NCI-H2171 (cell line): Measurements from ENCODE around the gene LZTR1.
"Not testable (repeated sequence)": the region's sequence is repeated elsewhere in the genome, so short reads cannot be mapped to it uniquely, and the experiment has no call there.

Experiments
- DNase-seq: peaks from one replicate; lab custom pipeline; 2025; lab: John Stamatoyannopoulos, UW

LZTR1 gene

DNA sequence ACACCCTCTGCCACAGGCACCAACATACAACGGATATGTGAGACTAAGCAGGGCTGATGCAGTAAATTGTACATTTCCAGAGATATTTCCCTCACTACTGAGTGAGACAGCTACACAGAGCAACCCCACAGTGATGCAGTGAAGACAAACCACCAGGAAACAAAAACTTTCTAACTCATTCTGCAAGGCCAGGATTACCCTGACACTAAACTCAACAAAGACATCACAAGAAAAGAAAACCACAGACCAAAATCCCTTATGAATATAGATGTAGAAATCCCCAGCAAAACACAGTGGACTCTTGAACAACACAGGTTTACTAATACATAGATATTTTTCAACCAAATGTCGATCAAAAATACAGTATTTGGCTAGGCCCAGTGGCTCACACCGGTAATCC, 51.8 kb downstream of the LZTR1 start:
- DNase-seq: no peak

DNA sequence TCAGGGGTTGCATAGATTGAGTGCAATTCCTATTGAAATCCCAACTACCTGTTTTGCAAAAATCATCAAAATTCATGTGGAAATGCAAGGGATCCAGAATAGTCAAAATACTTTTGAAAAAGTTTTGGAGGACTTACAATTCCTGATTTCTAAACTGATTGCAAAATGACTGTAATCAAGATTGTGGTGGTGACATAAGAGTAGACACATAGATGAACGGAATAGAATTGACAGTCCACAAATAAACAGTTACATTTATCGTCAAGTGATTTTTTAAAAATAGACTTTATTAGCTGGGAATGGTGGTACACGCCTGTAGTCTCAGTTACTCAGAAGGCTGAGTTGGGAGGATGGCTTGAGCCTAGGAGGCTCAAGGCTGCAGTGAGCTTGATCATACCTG, 52.9 kb downstream of the LZTR1 start:
- DNase-seq: no peak

DNA sequence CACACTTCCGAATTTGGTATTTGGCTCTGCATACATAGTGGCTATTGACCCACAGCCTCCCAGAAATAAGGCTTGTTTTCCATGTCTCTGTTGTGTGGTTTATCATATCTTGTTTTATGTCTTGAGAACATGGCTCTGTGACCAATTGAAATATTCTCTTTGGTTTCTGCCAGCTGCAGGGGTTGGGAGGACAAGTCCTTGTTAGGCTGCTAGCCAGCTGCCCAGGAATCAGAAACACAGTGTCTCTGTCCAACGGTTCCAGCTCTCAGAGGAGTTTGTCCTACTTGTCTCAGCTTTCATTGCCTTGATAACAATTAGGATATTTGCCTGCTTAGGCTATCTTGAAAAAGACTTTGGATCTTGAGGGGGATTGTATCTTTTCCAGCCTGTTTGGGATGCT, 56.3 kb downstream of the LZTR1 start:
- no peak for DNase-seq

DNA sequence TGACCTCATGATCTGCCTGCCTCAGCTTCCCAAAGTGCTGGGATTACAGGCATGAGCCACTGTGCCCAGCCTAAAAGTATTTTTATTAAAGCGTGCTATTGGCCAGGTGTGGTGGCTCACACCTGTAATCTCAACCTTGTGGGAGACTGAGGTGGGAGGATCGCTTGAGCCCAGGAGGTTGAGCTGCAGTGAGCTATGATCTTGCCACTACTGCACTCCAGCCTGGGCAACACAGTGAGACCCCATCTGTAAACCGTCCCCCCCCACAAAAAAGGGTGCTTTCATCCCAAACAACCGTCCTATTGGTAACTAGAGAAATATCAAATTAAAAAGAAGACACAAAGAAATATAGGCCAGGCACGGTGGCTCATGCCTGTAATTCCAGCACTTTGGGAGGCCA, 57.1 kb downstream of the LZTR1 start:
- not testable (repeated sequence) for DNase-seq

DNA sequence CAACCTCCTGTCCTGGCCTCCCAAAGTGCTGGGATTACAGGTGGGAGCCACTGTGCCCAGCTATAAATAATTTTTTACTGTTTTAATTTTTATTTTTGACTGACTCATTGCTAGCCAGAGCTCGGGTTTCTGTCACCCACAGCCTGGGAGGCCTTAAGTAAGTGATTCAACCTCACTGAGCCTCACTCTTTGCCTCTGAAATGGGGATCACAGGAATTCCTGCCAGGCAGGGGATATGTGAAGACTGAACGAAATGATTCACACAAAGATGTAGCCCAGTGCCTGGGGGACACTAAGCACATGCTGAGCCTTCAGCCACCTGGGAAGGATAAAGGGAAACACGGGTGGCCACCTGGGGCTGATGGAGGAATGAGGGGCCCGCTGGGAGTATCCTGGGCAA, 59.8 kb downstream of the LZTR1 start:
- DNase-seq: no peak

DNA sequence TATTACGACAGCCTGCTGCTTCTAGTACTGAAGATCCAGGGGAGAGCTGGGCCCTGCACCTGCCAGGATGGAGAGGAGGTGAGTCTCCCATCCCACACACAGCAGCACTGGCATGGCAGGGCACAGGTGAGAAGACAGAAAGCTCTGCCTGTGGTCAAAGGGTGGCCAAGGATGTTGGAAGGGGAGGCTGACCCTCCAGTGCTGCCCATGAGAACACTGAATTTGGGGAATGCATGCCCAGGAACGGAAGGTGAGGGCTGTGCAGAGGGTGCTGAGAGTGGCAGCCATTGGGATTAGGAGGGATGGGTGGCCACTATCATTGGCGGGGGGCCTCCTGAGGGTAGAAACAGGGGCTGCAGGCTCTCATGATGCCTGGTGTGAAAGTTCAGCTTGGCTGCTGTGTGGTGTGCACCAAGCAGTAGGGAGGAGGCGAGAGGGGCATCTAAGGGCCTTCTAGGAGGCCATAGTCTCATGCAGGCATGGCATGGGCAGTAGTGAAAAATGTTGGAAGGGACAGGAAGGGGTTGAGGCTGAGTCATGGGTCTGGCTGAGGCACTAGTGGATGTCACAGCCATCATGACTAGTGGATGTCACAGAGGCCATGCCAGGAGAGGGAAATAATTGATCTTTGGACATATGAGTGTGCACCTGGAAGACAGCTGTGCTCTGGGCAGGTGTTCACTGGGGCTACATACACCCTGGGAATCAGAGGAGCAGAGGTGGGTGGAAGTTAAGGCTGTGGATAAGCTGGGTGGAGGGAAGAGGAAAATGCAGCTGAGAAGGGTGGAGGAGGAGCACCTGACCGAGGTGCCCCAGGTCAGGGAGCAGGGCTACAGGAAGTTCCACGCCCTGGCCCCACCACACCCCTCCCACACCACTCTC, 61.1 kb downstream of the LZTR1 start:
- no peak for DNase-seq

DNA sequence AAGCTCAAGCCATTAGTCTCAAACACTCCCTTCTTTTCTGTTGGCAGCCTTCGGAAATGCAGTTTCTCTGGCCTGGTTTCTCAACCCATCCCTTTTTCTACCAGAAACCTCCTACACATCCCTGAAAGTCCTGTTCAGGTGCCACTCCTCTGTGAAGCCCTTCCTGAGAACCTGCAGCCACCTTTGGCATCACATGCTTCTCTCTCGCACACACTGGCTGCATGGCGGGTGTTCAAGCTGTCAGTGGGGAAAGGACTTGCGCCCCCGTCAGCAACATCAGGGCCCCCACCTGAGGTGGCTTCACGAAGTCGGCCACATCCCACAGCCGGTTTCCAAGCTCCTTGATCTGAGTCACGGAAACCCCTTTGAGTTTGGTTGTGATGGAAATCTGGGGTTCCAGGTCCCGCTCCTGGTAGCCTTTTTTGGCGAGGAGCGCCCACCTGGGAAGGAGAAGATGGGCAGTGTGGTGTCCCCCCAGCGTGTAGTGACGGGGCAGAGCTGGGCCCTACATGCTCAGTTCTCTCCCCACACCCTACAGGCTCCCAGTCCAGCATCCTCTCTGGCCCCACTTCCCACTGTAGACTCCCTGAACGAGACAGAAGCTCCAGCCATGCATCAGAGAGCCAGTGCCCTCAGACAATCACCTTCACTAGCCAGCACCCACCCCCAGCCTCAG, 61.9 kb downstream of the LZTR1 start:
- no peak for DNase-seq

DNA sequence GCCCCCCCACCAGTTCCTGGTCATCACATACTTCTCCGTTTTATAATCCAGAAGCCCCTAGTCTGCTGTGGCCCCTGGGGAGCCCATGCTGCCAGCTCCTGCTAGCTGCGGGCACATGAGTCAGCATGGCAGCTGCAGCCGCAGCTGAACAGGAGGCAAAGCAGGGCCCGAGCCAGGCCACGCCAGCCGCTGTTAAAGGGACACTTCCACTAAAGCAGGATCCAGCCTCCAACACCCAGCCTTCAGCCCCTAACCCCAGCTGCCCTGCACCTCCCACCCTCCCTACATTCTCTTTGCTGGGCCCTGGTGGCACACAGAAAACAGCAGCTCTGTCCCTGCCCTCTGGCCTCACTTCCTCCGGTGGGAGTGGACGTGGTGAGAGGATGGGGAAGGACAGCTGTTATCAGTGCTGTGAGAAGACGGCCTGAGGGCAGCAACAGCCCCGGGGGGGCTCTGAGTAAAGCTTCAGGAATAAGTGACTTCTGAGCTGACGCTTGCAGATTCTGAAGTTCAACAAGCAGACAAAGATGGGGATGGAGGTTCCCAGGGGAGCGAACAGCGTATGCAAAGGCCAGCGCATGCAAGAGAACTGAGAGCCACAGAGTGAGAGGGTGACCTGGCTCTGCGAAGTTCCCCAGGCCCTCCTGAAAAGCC, 63.0 kb downstream of the LZTR1 start:
- DNase-seq: peak; percentile 20

DNA sequence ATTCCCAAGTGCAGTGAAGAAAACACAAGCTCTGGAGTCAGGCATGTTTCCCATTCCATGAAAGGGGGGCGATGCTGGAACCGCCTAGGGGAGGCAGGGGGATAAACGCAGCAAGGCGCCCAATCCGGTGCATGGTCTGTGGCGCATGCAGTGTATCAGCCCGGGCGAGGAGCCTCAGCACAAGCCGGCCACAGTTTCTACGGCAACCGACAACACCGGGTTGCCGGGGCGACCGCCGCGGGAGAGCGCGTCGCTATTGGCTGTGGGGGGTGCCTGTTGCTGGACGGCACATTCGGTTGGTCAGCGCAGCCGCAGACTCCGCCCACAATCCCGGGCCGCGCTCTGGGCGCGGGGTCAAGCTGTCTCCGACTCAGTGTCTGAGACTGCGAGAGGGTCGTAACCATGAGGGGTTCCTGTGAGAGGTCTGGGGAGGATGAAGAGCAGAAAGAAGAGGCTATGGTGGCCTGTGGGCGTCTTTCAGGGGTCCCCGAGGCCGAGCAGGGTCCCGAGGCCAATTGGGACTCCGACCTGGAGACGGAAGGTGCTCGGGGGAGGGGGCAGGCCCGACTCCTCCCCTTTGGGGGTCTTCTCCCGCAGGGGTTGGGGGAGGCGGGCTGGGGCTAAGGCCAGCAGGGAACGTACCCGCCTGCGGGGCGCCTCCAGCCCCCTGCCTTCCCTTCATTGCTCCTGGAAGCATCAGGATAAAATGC, 63.6 kb downstream of the LZTR1 start, which contains the start of gene LRRC74B:
Gene LRRC74B, plus strand, starts transcription at position 362 of the 710 bp plus-strand sequence. Its CDS starts 41 bp downstream, at position 403.
- DNase-seq: peak; percentile 86

DNA sequence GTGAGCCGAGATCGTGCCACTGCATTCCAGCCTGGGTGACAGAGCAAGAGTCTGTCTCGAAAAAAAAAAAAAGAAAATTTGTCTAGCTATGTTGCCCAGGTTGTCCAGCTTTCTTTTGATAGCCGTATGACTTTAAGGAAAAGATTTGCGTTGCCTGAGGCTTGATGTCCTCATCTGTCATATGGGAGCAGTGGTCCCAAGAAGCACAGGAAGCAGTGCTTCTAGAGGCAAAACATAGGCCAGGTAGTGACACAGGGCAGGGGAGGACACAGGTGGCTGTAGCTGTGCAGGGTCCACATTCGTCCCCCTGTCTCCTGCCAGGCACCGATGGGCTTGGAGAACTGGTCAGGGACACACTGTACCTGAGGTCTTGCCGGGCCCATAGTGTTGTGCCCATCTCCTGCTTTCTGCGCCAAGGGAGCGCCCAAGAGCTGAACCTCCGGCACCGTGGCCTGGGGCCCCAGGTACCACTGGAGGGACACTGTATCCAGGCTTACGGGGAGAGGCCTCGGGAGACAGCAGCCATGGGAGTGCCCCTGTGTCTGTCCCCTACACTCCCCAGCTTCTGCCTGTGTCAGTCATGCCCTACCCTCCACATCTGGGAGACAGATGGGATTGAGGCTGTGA, 65.1 kb downstream of the LZTR1 start:
- no peak for DNase-seq

DNA sequence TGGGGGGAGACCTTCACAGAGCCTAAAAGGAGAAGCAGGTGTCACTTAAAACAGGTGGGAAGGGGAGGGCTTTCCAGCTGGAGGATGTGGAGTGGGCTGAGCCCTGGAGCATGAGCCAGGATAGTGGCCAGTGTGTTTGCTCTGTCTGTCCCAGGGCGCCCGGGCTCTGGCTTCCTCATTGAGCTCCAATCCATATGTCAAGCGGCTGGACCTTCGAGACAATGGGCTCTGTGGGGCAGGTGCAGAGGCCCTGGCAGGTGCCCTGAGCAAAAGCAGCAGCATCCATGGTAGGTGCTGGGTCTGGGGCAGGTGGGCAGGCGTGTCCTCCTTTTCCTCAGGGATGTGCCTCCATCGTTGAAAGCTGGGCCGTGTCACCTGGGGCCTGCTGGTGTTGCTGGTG, 65.6 kb downstream of the LZTR1 start:
- DNase-seq: peak; percentile 50

DNA sequence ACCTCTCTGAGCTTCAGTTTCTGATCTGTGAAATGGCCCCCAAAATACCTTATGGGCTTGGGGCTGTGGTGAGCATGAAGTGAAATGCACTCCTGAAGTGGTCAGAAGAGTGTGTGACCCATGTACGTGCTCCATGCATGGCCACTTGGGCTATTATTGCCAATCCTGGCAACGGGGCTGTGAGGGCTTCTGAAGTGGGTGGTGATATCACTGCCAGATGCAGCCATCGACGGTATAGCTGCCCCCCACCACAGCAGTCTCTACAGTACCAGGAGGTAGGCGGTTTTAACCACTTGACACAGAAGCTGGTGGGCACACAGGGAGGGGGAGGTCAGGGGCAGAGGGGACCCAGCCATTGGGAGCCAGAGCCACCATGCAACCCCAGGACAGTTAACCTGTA, 66.4 kb downstream of the LZTR1 start:
- not testable (repeated sequence) for DNase-seq
